Measurements from ENCODE around the gene TSPAN4.

TSPAN4 gene

GRCh38 chr11:913043-913442, 70.4 kb downstream of the TSPAN4 start:
- no peak for DNase-seq

- no peak for DNase-seq
Measured at GRCh38 chr11:914204-914603, 71.6 kb downstream of the TSPAN4 start.

GRCh38 chr11:914747-915501, 72.3 kb downstream of the TSPAN4 start:
- no peak for DNase-seq
